Left ventricle myocardium superior (tissue), 1 donor: ENCODE data around the gene RASAL2. TPM values are rescaled to one million over a fixed set of nuclear protein-coding genes. Genes with fewer than 3 reads are reported as not detected.

Experiments
- ATAC-seq: fragments of 200-7000 bp; cut with Tn5 transposase; one replicate; pipeline ENCODE4 v1.9.1; 2020; ENCODE audit warnings: mild to moderate bottlenecking, moderate library complexity
- DNase-seq: peaks from one replicate; pipeline ENCODE4 v3.0.0-alpha.2; 2020
- intact Hi-C: fragments of 100-400 bp; cut with micrococcal nuclease; formaldehyde crosslinking; loops from one replicate; pipeline ENCODE4 v1.11.0; 2022
- total RNA-seq: library from RNA; stranded (reverse); fragmentation: NEBNext Ultra II Directional; extraction: Animal tissue kit (Norgen Biotek cat#: 25700); gene quantifications from one replicate; pipeline ENCODE4 v1.2.1, GENCODE V29; 2021
- donor health status: DM: no; HTN: yes; CAD: no; lungs with severe emphysema.

The RASAL2 gene
- total RNA-seq, 1 donor from 2014 or later = 26.4 TPM

- ATAC-seq (no peak), DNase-seq (no peak)
- intact Hi-C loops = no loop called here
Observed at GRCh38 chr1:178143730-178144690, 50.1 kb downstream of the RASAL2 start.

GRCh38 chr1:178145605-178146004, 51.7 kb downstream of the RASAL2 start:
- intact Hi-C loops = no loop called here
- no peak for ATAC-seq

DNA sequence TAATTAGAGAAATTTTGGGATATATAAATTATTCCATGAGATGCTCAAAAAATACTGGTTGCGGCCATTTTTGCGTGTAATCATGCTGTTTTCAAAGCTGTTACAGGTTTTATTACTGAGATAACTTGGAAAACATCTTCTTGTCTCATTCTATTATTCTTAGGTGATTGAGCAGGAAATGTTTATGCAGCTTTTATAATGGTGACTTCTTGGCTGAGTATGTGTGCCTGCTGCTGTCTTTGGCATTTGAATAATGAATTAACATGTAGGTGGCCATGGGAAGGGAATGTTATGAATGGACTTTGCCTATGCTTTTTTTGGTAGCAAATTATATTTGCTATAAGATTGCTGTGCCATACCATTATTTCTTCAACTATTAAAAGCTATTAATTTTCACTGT, 52.5 kb downstream of the RASAL2 start:
- ATAC-seq (no peak), DNase-seq (no peak)
- intact Hi-C loops = no loop called here

More at GRCh38 chr1:178145605-178146004, 51.7 kb downstream of the RASAL2 start:
- DNase-seq = no peak

DNA sequence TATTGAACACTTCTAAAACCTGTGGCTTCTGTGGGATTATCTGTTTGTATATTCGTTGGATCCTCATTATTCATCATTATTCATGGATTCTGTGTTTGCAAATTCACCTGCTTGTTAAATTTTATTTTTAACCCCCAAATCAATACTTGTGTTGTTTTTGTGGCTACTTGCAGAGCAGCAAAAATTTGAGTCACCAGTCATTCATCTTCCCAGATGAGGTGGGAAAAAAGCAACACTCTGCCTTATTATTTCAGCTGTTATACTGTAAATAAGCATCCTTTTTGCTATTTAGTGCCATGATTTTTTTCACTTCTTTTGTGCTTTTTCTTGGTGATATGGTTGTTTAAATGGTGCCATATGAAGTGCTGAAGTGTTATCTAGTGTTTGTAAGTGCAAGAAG, 56.7 kb downstream of the RASAL2 start:
- DNase-seq (no peak), ATAC-seq (no peak)
- intact Hi-C loops = no loop called here

DNA sequence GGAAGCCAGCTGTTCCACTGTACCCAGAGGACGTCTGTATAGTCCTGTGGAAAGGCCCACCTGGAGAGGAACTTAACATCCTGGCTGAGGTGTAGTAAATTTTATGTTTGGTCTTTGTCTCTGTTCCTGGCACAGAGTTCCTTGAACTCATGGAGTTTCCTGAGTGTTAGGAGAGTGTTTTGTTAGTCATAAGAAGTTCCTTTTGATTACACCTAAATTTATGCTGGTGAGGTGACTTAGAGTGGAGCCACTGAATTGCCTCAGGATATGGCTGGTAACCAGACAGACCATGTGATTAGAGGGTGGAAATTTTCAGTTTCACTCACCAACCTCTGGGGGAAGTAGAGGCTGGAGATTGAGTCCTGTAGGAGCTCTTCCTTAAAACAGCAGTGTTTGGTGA, 57.9 kb downstream of the RASAL2 start:
- intact Hi-C loops = no loop called here
- ATAC-seq = peak; percentile 19
- no peak for DNase-seq

DNA sequence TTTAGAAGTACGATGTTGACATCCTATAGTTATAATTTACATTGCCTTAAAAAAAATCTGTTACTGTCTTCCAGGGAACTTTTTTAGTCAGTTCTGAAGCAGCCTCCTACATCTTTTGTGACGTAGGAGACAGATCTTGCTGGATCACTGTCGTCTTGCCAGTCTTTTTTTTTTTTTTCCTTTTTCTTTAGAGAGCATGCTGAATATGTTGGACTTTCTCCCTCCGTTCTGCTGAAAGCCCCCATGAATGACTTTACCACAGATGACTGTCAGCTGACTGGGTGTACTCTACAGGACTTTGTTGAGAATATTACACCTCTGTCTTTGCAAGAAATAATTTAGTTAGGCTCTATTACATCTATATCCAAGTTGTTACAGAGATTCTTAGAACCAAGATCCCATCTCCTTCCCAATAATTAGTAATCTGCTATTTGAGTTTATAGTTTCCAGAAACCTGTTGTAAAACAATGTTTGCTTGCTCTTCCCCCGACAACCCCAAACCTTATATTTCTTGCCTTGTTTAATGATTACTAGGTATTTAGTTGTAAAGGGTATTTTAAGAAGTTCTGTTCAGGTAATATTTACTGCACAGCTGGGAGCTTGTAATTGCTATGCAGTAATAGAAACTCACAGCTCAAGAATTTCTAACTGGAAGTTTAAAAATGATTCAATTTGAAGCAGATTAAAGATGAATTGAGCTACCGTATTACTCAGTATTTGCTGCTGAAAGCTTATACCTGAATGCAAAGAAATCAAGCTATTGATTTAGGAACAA, 61.8 kb downstream of the RASAL2 start:
- no peak for DNase-seq
- no peak for ATAC-seq

DNA sequence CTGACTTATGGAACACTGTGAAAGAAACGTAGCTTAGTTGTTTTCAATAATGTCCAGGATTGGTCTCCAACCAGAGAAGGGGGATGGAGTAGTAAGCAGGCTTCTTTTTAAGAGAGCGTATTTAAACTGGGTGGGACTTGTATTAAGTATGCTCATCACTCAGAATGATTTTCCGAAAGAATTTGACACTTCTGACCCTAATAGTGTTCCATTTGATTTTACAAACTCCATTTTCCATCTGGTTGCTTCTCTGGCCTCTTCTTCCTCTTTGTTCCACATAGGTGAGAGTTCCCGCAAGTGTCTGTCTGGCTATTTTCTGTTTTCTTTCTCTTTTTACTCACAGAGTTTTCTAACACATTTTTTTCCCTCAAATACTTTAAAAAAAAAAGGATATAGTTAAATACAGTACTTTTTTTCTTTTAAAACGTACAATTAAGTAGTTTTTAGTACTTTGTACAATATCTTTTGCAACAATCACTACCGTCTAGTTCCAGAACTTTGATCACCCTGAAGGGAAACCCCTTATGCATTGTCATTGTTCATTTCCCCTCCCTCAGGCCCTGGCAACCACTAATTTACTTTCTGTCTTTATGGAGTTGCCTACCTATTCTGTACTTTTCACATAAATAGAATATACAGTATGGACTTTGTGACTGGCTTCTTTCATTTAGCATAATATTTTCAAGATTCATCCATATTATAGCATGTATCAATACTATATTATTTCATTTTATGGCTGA, 67.0 kb downstream of the RASAL2 start:
- DNase-seq (no peak), ATAC-seq (no peak)
- intact Hi-C loops = no loop called here

More for the DNA sequence above, 61.8 kb downstream of the RASAL2 start:
- intact Hi-C loops = no loop called here

GRCh38 chr1:178161516-178161915, 67.6 kb downstream of the RASAL2 start:
- ATAC-seq = no peak
- no peak for DNase-seq
- intact Hi-C loops = no loop called here

DNA sequence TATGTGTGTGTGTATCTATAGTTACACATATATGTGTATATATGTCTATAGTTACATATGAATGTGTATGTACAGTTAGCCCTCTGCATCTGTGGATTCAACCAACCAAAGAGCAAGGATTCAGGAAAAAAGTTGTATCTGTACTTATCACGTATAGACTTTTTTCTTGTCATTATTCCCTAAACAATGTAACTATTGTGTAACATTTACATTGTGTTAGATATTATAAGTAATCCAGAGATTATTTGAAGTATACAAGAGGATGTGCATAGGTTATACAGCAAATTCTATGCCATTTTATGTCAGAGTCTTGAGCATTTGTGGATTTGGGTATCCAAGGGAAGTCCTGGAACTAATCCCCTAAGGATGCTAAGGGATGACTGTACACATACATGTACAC, 71.3 kb downstream of the RASAL2 start:
- intact Hi-C loops = no loop called here
- ATAC-seq (no peak), DNase-seq (no peak)

- no peak for ATAC-seq
- intact Hi-C loops = no loop called here
- no peak for DNase-seq
Observed at GRCh38 chr1:178166429-178167024, 72.6 kb downstream of the RASAL2 start.

- intact Hi-C loops = no loop called here
- no peak for DNase-seq
- peak; percentile 47 for ATAC-seq
Observed at GRCh38 chr1:178168536-178168935, 74.6 kb downstream of the RASAL2 start.

DNA sequence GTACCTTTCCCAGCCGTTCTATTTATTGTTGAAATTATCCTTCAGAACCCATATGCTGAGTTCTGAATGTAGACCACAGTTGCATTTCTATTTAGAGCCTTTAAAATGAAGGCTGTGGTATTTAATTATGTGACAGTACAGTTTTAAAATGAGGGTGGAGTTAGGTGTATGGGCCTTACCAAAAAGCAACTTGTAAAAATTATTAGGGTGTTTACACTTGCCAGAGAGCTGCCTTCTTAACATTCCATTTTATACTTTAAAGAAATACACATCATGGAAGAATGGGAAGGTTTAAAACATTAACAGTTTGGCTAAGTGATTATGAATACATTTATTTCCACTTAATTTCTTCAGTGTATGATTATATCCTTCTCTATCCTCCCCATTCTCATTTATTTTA, 75.7 kb downstream of the RASAL2 start:
- intact Hi-C loops = no loop called here
- ATAC-seq (no peak), DNase-seq (no peak)

GRCh38 chr1:178172939-178173338, 79.0 kb downstream of the RASAL2 start:
- intact Hi-C loops = no loop called here
- no peak for ATAC-seq

DNA sequence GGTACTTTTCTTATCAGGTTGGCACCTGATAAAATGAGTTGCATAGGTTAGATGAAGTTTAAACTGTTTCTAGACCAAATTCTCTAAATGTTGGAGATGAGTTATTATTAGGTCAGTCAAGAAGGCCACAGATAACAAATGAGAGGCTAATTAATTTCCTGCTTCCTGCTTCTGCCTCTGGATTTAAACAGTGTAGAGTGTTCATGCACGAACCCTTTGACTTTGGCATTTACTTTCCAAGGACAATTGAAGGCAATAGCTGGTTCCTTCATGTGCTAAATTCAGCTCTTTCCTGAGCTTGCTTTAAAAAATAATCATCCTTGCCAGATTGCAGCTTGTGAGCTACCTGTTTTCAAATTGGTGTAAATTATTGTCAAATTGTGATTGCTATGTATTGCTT, 80.6 kb downstream of the RASAL2 start:
- intact Hi-C loops = no loop called here
- ATAC-seq (peak; percentile 69), DNase-seq (no peak)

More at GRCh38 chr1:178172939-178173338, 79.0 kb downstream of the RASAL2 start:
- DNase-seq = no peak

GRCh38 chr1:178180405-178180804, 86.5 kb downstream of the RASAL2 start:
- DNase-seq = no peak
- intact Hi-C loops = loop anchor here (10.0 kb wide), 1 partner anchor 146 kb away; no protein-coding TSS in a partner anchor
- no peak for ATAC-seq

GRCh38 chr1:178183796-178184195, 89.9 kb downstream of the RASAL2 start:
- no peak for DNase-seq
- intact Hi-C loops = loop anchor here (10.0 kb wide), 1 partner anchor 149 kb away; no protein-coding TSS in a partner anchor
- no peak for ATAC-seq

DNA sequence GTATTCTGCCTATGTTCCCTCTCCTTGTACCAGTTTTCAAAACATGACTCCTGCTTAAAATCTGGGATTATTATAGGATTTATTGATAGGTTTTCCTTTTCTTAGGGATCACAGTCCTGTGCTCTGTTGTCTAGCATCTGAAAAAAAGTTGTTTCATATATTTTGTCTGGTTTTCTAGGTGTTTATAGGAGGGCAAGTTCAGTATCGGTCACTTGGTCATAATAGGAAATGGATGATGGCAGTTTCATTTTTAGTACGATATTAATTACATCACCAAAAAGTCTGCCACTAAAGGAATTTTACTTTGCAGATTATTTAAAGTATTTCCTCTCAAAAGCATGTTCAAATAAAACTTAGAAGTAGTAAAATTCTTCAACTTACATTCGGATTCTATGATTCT, 94.4 kb downstream of the RASAL2 start:
- ATAC-seq = no peak
- no peak for DNase-seq
- intact Hi-C loops = loop anchor here (10.0 kb wide), 1 partner anchor 154 kb away; no protein-coding TSS in a partner anchor

GRCh38 chr1:178189814-178190213, 95.9 kb downstream of the RASAL2 start:
- intact Hi-C loops = loop anchor here (10.0 kb wide), 1 partner anchor 155 kb away; no protein-coding TSS in a partner anchor
- DNase-seq (no peak), ATAC-seq (peak; percentile 75)

DNA sequence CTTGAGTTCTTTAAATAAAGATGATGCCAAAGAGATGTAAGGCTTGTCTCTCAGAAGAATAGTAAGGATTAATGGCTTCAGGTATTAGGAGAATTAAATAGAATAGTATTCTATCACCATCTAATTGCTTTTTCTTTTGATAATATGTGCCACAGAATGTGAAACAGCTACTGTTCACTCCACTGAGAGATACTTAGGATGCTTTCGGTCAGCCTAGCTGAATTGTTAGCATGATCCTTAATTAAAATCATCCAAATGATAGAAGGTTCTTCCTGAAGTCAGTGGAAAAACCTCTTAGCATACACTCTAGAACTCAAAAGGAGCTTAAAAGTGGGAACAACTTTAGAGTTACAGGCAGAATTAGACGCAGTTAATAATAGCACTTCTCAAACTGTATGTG, 97.0 kb downstream of the RASAL2 start:
- DNase-seq (no peak), ATAC-seq (no peak)
- intact Hi-C loops = no loop called here
